HEK293 (cell line): ENCODE results near the gene ZNF524.

ENCODE experiments used
- CTCF ChIA-PET: fragments of 350-600 bp; formaldehyde crosslinking; extraction: SDS; loops from one replicate; lab custom pipeline; 2021; ENCODE audit warnings: antibody characterized with exemption; lab: Yijun Ruan, JAX
- POLR2A ChIA-PET: fragments of 300-600 bp; formaldehyde crosslinking; extraction: SDS; loops from one replicate; lab custom pipeline; 2020; ENCODE audit warnings: antibody characterized with exemption, inconsistent platforms; lab: Yijun Ruan, JAX
- H3K27ac ChIP-seq: fragments of 200-500 bp; sonication (Bioruptor generic); 2 replicates; pipeline ENCODE4 v1.5.1; 2014; ENCODE audit warnings: low read depth, low read length, control low read depth, inconsistent platforms; ENCODE audit errors: extremely low read depth
- H3K36me3 ChIP-seq, 2 experiments: fragments of 200-500 bp in 1 of 2; sonication (Bioruptor generic) in 1 of 2; 1 replicate in 1 of 2; 2 replicates in 1 of 2; pipeline ENCODE4 v1.5.1; 2014 to 2017; ENCODE audit warnings: inconsistent platforms in 2 of 2, low read length in 2 of 2; ENCODE audit not compliant: control insufficient read depth in 2 of 2, insufficient read depth in 1 of 2
- H3K4me1 ChIP-seq: fragments of 200-500 bp; sonication (Bioruptor generic); 2 replicates; pipeline ENCODE4 v1.5.1; 2014; ENCODE audit warnings: mild to moderate bottlenecking, low read length, inconsistent platforms; ENCODE audit not compliant: control insufficient read depth, insufficient read depth
- H3K4me3 ChIP-seq: 2 replicates; pipeline ENCODE4 v1.5.1; 2011; ENCODE audit warnings: low read depth, mild to moderate bottlenecking, control low read depth, low read length, moderate library complexity
- H3K9me3 ChIP-seq: fragments of 200-500 bp; sonication (Bioruptor generic); 2 replicates; pipeline ENCODE4 v1.5.1; 2014; ENCODE audit warnings: low read depth, low read length, inconsistent platforms; ENCODE audit not compliant: control insufficient read depth, insufficient read depth
- HIC1 ChIP-seq: fragments of 450-650 bp; formaldehyde crosslinking; IDR thresholded peaks from 2 replicates; pipeline ENCODE4 v1.5.1; 2016; ENCODE audit warnings: missing biosample characterization, missing genetic modification characterization
- KLF9 ChIP-seq: fragments of 450-650 bp; formaldehyde crosslinking; IDR thresholded peaks from 2 replicates; pipeline ENCODE4 v1.5.1; 2016; ENCODE audit warnings: missing biosample characterization, missing genetic modification characterization, low read depth
- RBAK ChIP-seq: fragments of 450-650 bp; formaldehyde crosslinking; IDR thresholded peaks from 2 replicates; pipeline ENCODE4 v1.5.1; 2016; ENCODE audit warnings: missing biosample characterization, missing genetic modification characterization
- SALL2 ChIP-seq: fragments of 450-650 bp; formaldehyde crosslinking; IDR thresholded peaks from 2 replicates; pipeline ENCODE4 v1.5.0; 2017; ENCODE audit warnings: missing biosample characterization, mild to moderate bottlenecking, missing genetic modification characterization, borderline replicate concordance
- SCRT2 ChIP-seq: fragments of 450-650 bp; formaldehyde crosslinking; IDR thresholded peaks from 2 replicates; pipeline ENCODE4 v1.5.1; 2016; ENCODE audit warnings: missing biosample characterization, missing genetic modification characterization
- SP7 ChIP-seq: fragments of 450-650 bp; formaldehyde crosslinking; IDR thresholded peaks from 2 replicates; pipeline ENCODE4 v1.5.1; 2016; ENCODE audit warnings: missing biosample characterization, missing genetic modification characterization
- WT1 ChIP-seq: fragments of 450-650 bp; formaldehyde crosslinking; IDR thresholded peaks from 2 replicates; pipeline ENCODE4 v1.5.1; 2016; ENCODE audit warnings: missing biosample characterization, missing genetic modification characterization
- YY2 ChIP-seq: fragments of 450-650 bp; formaldehyde crosslinking; IDR thresholded peaks from 2 replicates; pipeline ENCODE4 v1.5.1; 2016; ENCODE audit warnings: missing biosample characterization, missing genetic modification characterization
- ZBTB6 ChIP-seq: fragments of 450-650 bp; formaldehyde crosslinking; IDR thresholded peaks from 2 replicates; pipeline ENCODE4 v1.5.1; 2017; ENCODE audit warnings: missing biosample characterization, missing genetic modification characterization
- ZNF157 ChIP-seq: fragments of 450-650 bp; formaldehyde crosslinking; IDR thresholded peaks from 2 replicates; pipeline ENCODE4 v1.5.1; 2016; ENCODE audit warnings: missing biosample characterization, missing genetic modification characterization
- ZNF2 ChIP-seq: fragments of 450-650 bp; formaldehyde crosslinking; IDR thresholded peaks from 2 replicates; pipeline ENCODE4 v1.5.1; 2016; ENCODE audit warnings: missing biosample characterization, missing genetic modification characterization
- ZNF239 ChIP-seq: fragments of 450-650 bp; formaldehyde crosslinking; IDR thresholded peaks from 2 replicates; pipeline ENCODE4 v1.5.1; 2016; ENCODE audit warnings: missing biosample characterization, missing genetic modification characterization
- ZNF248 ChIP-seq: fragments of 450-650 bp; formaldehyde crosslinking; IDR thresholded peaks from 2 replicates; pipeline ENCODE4 v1.5.1; 2017; ENCODE audit warnings: missing biosample characterization, missing genetic modification characterization
- ZNF311 ChIP-seq: fragments of 450-650 bp; formaldehyde crosslinking; IDR thresholded peaks from 2 replicates; pipeline ENCODE4 v1.5.1; 2017; ENCODE audit warnings: missing biosample characterization, missing genetic modification characterization, borderline replicate concordance
- ZNF426 ChIP-seq: fragments of 450-650 bp; formaldehyde crosslinking; IDR thresholded peaks from 2 replicates; pipeline ENCODE4 v1.5.1; 2017; ENCODE audit warnings: missing biosample characterization, missing genetic modification characterization, mild to moderate bottlenecking, inconsistent platforms, moderate library complexity
- ZNF433 ChIP-seq: fragments of 450-650 bp; formaldehyde crosslinking; IDR thresholded peaks from 2 replicates; pipeline ENCODE4 v1.5.1; 2016; ENCODE audit warnings: missing biosample characterization, missing genetic modification characterization, low read depth
- ZNF473 ChIP-seq: fragments of 450-650 bp; formaldehyde crosslinking; IDR thresholded peaks from 2 replicates; pipeline ENCODE4 v1.5.1; 2017; ENCODE audit warnings: missing biosample characterization, missing genetic modification characterization
- ZNF501 ChIP-seq: fragments of 450-650 bp; formaldehyde crosslinking; IDR thresholded peaks from 2 replicates; pipeline ENCODE4 v1.5.1; 2016; ENCODE audit warnings: missing biosample characterization, missing genetic modification characterization
- ZNF555 ChIP-seq: fragments of 450-650 bp; formaldehyde crosslinking; conservative IDR thresholded peaks from 2 replicates; pipeline ENCODE4 v1.5.1; 2017; ENCODE audit warnings: missing biosample characterization, mild to moderate bottlenecking, missing genetic modification characterization, inconsistent platforms
- ZNF558 ChIP-seq: fragments of 450-650 bp; formaldehyde crosslinking; IDR thresholded peaks from 2 replicates; pipeline ENCODE4 v1.5.1; 2016; ENCODE audit warnings: missing biosample characterization, missing genetic modification characterization
- ZNF610 ChIP-seq: fragments of 450-650 bp; formaldehyde crosslinking; IDR thresholded peaks from 2 replicates; pipeline ENCODE4 v1.5.1; 2016; ENCODE audit warnings: missing biosample characterization, missing genetic modification characterization, borderline replicate concordance
- ZNF621 ChIP-seq: fragments of 450-650 bp; formaldehyde crosslinking; IDR thresholded peaks from 2 replicates; pipeline ENCODE4 v1.5.1; 2017; ENCODE audit warnings: missing biosample characterization, missing genetic modification characterization
- ZNF791 ChIP-seq: fragments of 450-650 bp; formaldehyde crosslinking; IDR thresholded peaks from 2 replicates; pipeline ENCODE4 v1.5.1; 2016; ENCODE audit warnings: missing biosample characterization, missing genetic modification characterization
- ZSCAN16 ChIP-seq: fragments of 450-650 bp; formaldehyde crosslinking; IDR thresholded peaks from 2 replicates; pipeline ENCODE4 v1.5.1; 2016; ENCODE audit warnings: missing biosample characterization, missing genetic modification characterization
- TF ChIP-seq, protein P1 (sequence below): fragments of 450-650 bp; IDR thresholded peaks from 2 replicates; pipeline ENCODE4 v1.5.1; 2018; ENCODE audit warnings: missing biosample characterization, mild to moderate bottlenecking, missing genetic modification characterization

The ZNF524 gene

DNA sequence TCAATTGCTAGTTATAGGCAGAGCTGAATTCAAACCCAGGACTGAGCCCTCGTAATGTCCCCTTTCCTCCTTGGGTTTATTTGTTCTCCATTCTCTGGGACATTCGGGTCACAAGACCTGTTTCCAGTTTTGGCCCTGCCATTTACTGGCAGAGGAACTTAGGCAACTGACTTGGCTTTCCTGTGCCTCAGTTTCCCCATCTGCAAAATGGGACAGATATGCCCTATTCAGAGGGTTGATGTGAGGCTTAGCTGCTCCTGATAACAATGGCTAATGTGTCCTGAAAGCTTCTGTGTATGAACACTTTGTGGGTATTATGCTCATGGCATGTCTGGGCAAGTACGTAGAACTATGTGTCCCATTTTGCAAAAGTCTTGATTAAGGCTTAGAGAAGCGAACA is 996 bp downstream of the ZNF524 start:
- peaks cover 3% of the 10 kb centered on the region; the same call in 1 of the 2 replicates for H3K4me1 ChIP-seq
- peaks cover 10 to 13% of the 10 kb centered on the region in 2 experiments; a peak in 2 of 3 replicates for H3K36me3 ChIP-seq
- H3K4me3 ChIP-seq, result peak overlapping the region; percentile 97
- ChIA-PET POLR2A (interaction anchor here (0.5 to 3.8 kb wide), 4 partner anchors 25 to 341 kb away, joined by 3 to 34 read pairs (median 10); partner anchors contain the start of genes KMT5C, ZNF628 and ZNF784), CTCF (interaction anchor here (0.9 to 2.9 kb wide), 2 partner anchors 97 to 134 kb away, joined by 3 to 8 read pairs; no protein-coding TSS in a partner anchor)
- peak overlapping the region; percentile 66 for H3K27ac ChIP-seq
- TF ChIP-seq SALL2 (tag by site-specific recombination) (no peak), ZNF501 (tag by site-specific recombination) (no peak)
- no peaks in the 10 kb centered on the region for H3K9me3 ChIP-seq

DNA sequence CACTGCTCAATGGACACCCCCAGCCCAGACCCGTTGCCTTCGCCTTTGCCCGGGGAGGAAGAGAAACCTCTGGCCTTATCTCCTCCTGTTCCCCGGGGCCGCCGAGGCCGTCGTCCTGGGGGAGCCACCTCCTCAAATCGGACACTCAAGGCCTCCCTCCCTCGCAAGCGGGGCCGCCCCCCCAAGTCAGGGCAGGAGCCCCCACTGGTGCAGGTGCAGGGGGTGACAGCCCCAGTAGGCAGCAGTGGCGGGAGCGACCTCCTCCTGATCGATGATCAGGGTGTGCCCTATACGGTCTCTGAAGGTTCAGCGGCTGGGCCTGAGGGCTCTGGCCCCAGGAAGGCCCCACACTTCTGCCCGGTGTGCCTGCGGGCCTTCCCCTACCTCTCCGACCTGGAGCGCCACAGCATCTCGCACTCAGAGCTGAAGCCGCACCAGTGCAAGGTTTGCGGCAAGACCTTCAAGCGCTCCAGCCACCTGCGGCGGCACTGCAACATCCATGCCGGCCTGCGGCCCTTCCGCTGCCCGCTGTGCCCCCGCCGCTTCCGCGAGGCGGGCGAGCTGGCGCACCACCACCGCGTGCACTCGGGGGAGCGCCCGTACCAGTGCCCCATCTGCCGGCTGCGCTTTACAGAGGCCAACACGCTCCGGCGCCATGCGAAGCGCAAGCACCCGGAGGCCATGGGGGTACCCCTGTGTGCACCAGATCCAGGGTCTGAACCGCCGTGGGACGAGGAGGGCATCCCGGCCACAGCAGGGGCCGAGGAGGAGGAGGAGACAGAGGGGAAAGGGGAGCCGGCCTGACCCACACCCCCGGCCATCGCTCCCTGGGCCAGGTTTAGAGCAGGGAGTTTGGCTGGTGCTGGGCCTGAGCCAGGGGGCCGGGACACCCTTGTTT is 2.3 kb downstream of the ZNF524 start:
- no peaks in the 10 kb centered on the region for H3K9me3 ChIP-seq
- TF ChIP-seq SCRT2 (tag by site-specific recombination) (no peak), ZNF791 (no peak), RBAK (tag by site-specific recombination) (no peak), ZBTB6 (tag by site-specific recombination) (no peak), WT1 (tag by site-specific recombination) (no peak), ZSCAN16 (tag by site-specific recombination) (no peak), YY2 (tag by site-specific recombination) (no peak), ZNF426 (tag by site-specific recombination) (no peak), ZNF433 (tag by site-specific recombination) (no peak)
- TF ChIP-seq, protein P1, sequence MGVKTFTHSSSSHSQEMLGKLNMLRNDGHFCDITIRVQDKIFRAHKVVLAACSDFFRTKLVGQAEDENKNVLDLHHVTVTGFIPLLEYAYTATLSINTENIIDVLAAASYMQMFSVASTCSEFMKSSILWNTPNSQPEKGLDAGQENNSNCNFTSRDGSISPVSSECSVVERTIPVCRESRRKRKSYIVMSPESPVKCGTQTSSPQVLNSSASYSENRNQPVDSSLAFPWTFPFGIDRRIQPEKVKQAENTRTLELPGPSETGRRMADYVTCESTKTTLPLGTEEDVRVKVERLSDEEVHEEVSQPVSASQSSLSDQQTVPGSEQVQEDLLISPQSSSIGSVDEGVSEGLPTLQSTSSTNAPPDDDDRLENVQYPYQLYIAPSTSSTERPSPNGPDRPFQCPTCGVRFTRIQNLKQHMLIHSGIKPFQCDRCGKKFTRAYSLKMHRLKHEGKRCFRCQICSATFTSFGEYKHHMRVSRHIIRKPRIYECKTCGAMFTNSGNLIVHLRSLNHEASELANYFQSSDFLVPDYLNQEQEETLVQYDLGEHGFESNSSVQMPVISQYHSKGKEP, result no peak
- peaks cover 8% of the 10 kb centered on the region; the same call in 1 of the 2 replicates for H3K4me1 ChIP-seq
- no peak overlapping the region for H3K27ac ChIP-seq
- ChIA-PET POLR2A (interaction anchor here (0.5 to 3.8 kb wide), 4 partner anchors 16 to 209 kb away, joined by 3 to 34 read pairs (median 4); partner anchors contain the start of genes U2AF2 and ZNF784), CTCF (interaction anchor here (2.9 kb wide), 1 partner anchor 135 kb away, joined by 8 read pairs; no protein-coding TSS in a partner anchor)
- peaks cover 6 to 9% of the 10 kb centered on the region in 2 experiments; a peak in 2 of 3 replicates for H3K36me3 ChIP-seq
- no peak overlapping the region for H3K4me3 ChIP-seq

GRCh38 chr19:55603115-55603514 is 3.0 kb downstream of the ZNF524 start:
- H3K27ac ChIP-seq, result peak overlapping the region; percentile 5; the same call in 1 of the 2 replicates
- POLR2A ChIA-PET, result interaction anchor here (4.5 kb wide), 1 partner anchor 18 kb away, joined by 75 read pairs; the partner anchor contains the start of gene ZNF784
- CTCF ChIA-PET, result no interaction called here
- no peak for TF ChIP-seq ZNF2 (tag by site-specific recombination)
- TF ChIP-seq KLF9 (tag by site-specific recombination), result no peak
- no peak for TF ChIP-seq ZNF157 (tag by site-specific recombination)
- no peak for TF ChIP-seq ZNF621 (tag by site-specific recombination)
- no peak for TF ChIP-seq ZNF473 (tag by site-specific recombination)
- no peak for TF ChIP-seq SP7 (tag by site-specific recombination)
- TF ChIP-seq ZNF239 (tag by site-specific recombination), result no peak
- no peak for TF ChIP-seq HIC1
- no peak for TF ChIP-seq ZNF558 (tag by site-specific recombination)
- TF ChIP-seq ZNF610 (tag by site-specific recombination), result no peak
- no peak for TF ChIP-seq ZNF555 (tag by site-specific recombination)
- no peak for TF ChIP-seq ZNF311 (tag by site-specific recombination)
- no peak for TF ChIP-seq ZNF248 (tag by site-specific recombination)

More at GRCh38 chr19:55603115-55603514, 3.0 kb downstream of the ZNF524 start:
- no peaks in the 10 kb centered on the region for H3K9me3 ChIP-seq
- H3K4me1 ChIP-seq, result peaks cover 8% of the 10 kb centered on the region; the same call in 1 of the 2 replicates
- no peak overlapping the region for H3K4me3 ChIP-seq
- peaks cover 7 to 12% of the 10 kb centered on the region in 2 experiments; a peak in 2 of 3 replicates for H3K36me3 ChIP-seq
